Neural crest cell (in vitro differentiated cells): ENCODE results near the gene CCDC141. TPM values are rescaled to one million over a fixed set of nuclear protein-coding genes. Genes with fewer than 3 reads are reported as not detected.

Source experiments
- DNase-seq: peaks from one replicate; pipeline ENCODE4 v3.0.0; 2021; ENCODE audit warnings: low read depth, mixed read lengths, low spot score
- H3K27ac Mint-ChIP-seq: one replicate; pipeline ENCODE4 v1.8.0; 2021; ENCODE audit warnings: mild to moderate bottlenecking, mixed read lengths; ENCODE audit not compliant: unreplicated experiment
- H3K27me3 Mint-ChIP-seq: 2 replicates; pipeline ENCODE4 v1.8.0; 2021; ENCODE audit warnings: low read depth, mild to moderate bottlenecking, mixed read lengths
- H3K36me3 Mint-ChIP-seq: 2 replicates; pipeline ENCODE4 v1.8.0; 2021; ENCODE audit warnings: low read depth, mild to moderate bottlenecking, mixed read lengths
- H3K4me1 Mint-ChIP-seq: 2 replicates; pipeline ENCODE4 v1.8.0; 2021; ENCODE audit warnings: mixed read lengths
- H3K4me3 Mint-ChIP-seq: one replicate; pipeline ENCODE4 v1.8.0; 2021; ENCODE audit warnings: mild to moderate bottlenecking, mixed read lengths
- H3K9me3 Mint-ChIP-seq: 2 replicates; pipeline ENCODE4 v1.8.0; 2021; ENCODE audit warnings: mixed read lengths
- CTCF ChIP-seq: fragments of 200-600 bp; sonication (generic); conservative IDR thresholded peaks from 2 replicates; pipeline ENCODE4 v1.5.0; 2021; ENCODE audit warnings: antibody characterized with exemption, mild to moderate bottlenecking
- total RNA-seq: library from RNA; stranded (reverse); gene quantifications from 2 replicates; pipeline ENCODE4 v1.2.1, GENCODE V29; 2021

The CCDC141 gene
- total RNA-seq, 1 donor from 2014 or later: not detected

GRCh38 chr2:178828486-178828881, 221.5 kb downstream of the CCDC141 start:
- H3K4me3 Mint-ChIP-seq: no peak overlapping the region
- H3K27ac Mint-ChIP-seq: no peak overlapping the region
- TF ChIP-seq CTCF: no peak
- H3K9me3 Mint-ChIP-seq: no peaks in the 10 kb centered on the region
- peaks cover 5% of the 10 kb centered on the region for H3K4me1 Mint-ChIP-seq
- DNase-seq: no peak
- no peaks in the 10 kb centered on the region for H3K27me3 Mint-ChIP-seq
- no peaks in the 10 kb centered on the region for H3K36me3 Mint-ChIP-seq

GRCh38 chr2:178827739-178828485, 222.0 kb downstream of the CCDC141 start:
- no peak for DNase-seq
- H3K27me3 Mint-ChIP-seq: no peaks in the 10 kb centered on the region
- H3K4me1 Mint-ChIP-seq: peaks cover 5% of the 10 kb centered on the region
- H3K36me3 Mint-ChIP-seq: no peaks in the 10 kb centered on the region
- no peak overlapping the region for H3K27ac Mint-ChIP-seq
- TF ChIP-seq CTCF: no peak
- no peaks in the 10 kb centered on the region for H3K9me3 Mint-ChIP-seq
- no peak overlapping the region for H3K4me3 Mint-ChIP-seq

- no peaks in the 10 kb centered on the region for H3K27me3 Mint-ChIP-seq
- no peaks in the 10 kb centered on the region for H3K36me3 Mint-ChIP-seq
- H3K4me1 Mint-ChIP-seq: peaks cover 5% of the 10 kb centered on the region
- no peak for TF ChIP-seq CTCF
- H3K27ac Mint-ChIP-seq: no peak overlapping the region
- H3K9me3 Mint-ChIP-seq: no peaks in the 10 kb centered on the region
- H3K4me3 Mint-ChIP-seq: no peak overlapping the region
- DNase-seq: no peak
Observed at GRCh38 chr2:178827111-178827510, 222.8 kb downstream of the CCDC141 start.

- H3K4me3 Mint-ChIP-seq: no peak overlapping the region
- no peak for DNase-seq
- no peak for TF ChIP-seq CTCF
- peaks cover 5% of the 10 kb centered on the region for H3K4me1 Mint-ChIP-seq
- H3K36me3 Mint-ChIP-seq: no peaks in the 10 kb centered on the region
- no peaks in the 10 kb centered on the region for H3K9me3 Mint-ChIP-seq
- H3K27me3 Mint-ChIP-seq: no peaks in the 10 kb centered on the region
- no peak overlapping the region for H3K27ac Mint-ChIP-seq
Observed at GRCh38 chr2:178825183-178825582, 224.8 kb downstream of the CCDC141 start.

GRCh38 chr2:178824181-178824580, 225.8 kb downstream of the CCDC141 start:
- H3K27ac Mint-ChIP-seq: no peak overlapping the region
- H3K4me3 Mint-ChIP-seq: no peak overlapping the region
- no peaks in the 10 kb centered on the region for H3K9me3 Mint-ChIP-seq
- TF ChIP-seq CTCF: no peak
- no peaks in the 10 kb centered on the region for H3K27me3 Mint-ChIP-seq
- H3K4me1 Mint-ChIP-seq: peaks cover 4% of the 10 kb centered on the region
- no peak for DNase-seq
- H3K36me3 Mint-ChIP-seq: no peaks in the 10 kb centered on the region
